SU-DHL-6 (cell line): ENCODE results near the gene ADARB2.

ENCODE experiments used
- H2AFZ ChIP-seq: fragments of 200-600 bp; sonication (generic); 2 replicates; pipeline ENCODE4 v1.6.1; 2014; ENCODE audit warnings: low read depth, mild to moderate bottlenecking, moderate library complexity, mixed read lengths, antibody characterized with exemption, low read length; ENCODE audit not compliant: severe bottlenecking
- H3F3A ChIP-seq: fragments of 200-600 bp; shearing (Covaris generic); 2 replicates; pipeline ENCODE4 v1.6.0; 2016; ENCODE audit warnings: antibody characterized with exemption, mild to moderate bottlenecking; ENCODE audit not compliant: insufficient read depth
- H3K27ac ChIP-seq: fragments of 200-600 bp; sonication (generic); 2 replicates; pipeline ENCODE4 v1.5.1; 2016; ENCODE audit warnings: low read depth, mild to moderate bottlenecking, low read length, moderate library complexity, mixed read lengths
- H3K27me3 ChIP-seq: fragments of 200-600 bp; sonication (generic), shearing (Covaris generic); 2 replicates; pipeline ENCODE4 v1.6.0; 2014; ENCODE audit warnings: mild to moderate bottlenecking, low read length
- H3K36me3 ChIP-seq: fragments of 200-600 bp; sonication (generic); 2 replicates; pipeline ENCODE4 v1.6.1; 2014; ENCODE audit warnings: mild to moderate bottlenecking, low read length, mixed read lengths
- H3K4me2 ChIP-seq: fragments of 300-600, 200-600 bp; shearing (Covaris generic), sonication (generic); 2 replicates; pipeline ENCODE4 v1.6.0; 2014; ENCODE audit warnings: low read length, low read depth, mild to moderate bottlenecking; ENCODE audit not compliant: poor library complexity, severe bottlenecking
- H3K4me3 ChIP-seq: fragments of 200-600 bp; sonication (generic); 2 replicates; pipeline ENCODE4 v1.5.1; 2014; ENCODE audit warnings: antibody characterized with exemption, low read length, mild to moderate bottlenecking, mixed read lengths; ENCODE audit not compliant: insufficient read depth, poor library complexity, severe bottlenecking
- H3K79me2 ChIP-seq: fragments of 200-600 bp; sonication (generic); 2 replicates; pipeline ENCODE4 v1.6.1; 2014; ENCODE audit warnings: mild to moderate bottlenecking, low read length, moderate library complexity; ENCODE audit not compliant: insufficient read depth
- H3K9ac ChIP-seq: fragments of 200-600 bp; sonication (generic); 2 replicates; pipeline ENCODE4 v1.7.0; 2014; ENCODE audit warnings: mild to moderate bottlenecking, low read length
- H3K9me2 ChIP-seq: fragments of 200-600 bp; sonication (generic); replicated peaks from 2 replicates; pipeline ENCODE4 v1.6.1; 2014; ENCODE audit warnings: low read length; ENCODE audit not compliant: insufficient read depth
- H3K9me3 ChIP-seq: fragments of 200-600 bp; sonication (generic); 2 replicates; pipeline ENCODE4 v1.6.1; 2014; ENCODE audit warnings: low read length, mixed read lengths; ENCODE audit not compliant: insufficient read depth
- H4K20me1 ChIP-seq: fragments of 200-600 bp; sonication (generic); 2 replicates; pipeline ENCODE4 v1.6.1; 2014; ENCODE audit warnings: low read depth, mild to moderate bottlenecking, antibody characterized with exemption, low read length, moderate library complexity, mixed read lengths
- CTCF ChIP-seq: fragments of 200-600 bp; sonication (generic); IDR thresholded peaks from one replicate; pipeline ENCODE4 v1.5.1; 2017; ENCODE audit warnings: antibody characterized with exemption, mild to moderate bottlenecking, low read length, moderate library complexity; ENCODE audit not compliant: insufficient read depth, poor library complexity, severe bottlenecking
- EZH2phosphoT487 ChIP-seq: fragments of 200-600 bp; sonication (generic), shearing (Covaris generic); conservative IDR thresholded peaks from 2 replicates; pipeline ENCODE4 v1.6.1; 2018; ENCODE audit warnings: mild to moderate bottlenecking, antibody characterized with exemption, low read length, moderate library complexity, mixed read lengths

ADARB2 gene

GRCh38 chr10:1294748-1295147, 442.6 kb downstream of the ADARB2 start:
- Histone ChIP-seq H3K9me2 (no peaks in the 10 kb centered on the region), H3K9me3 (no peaks in the 10 kb centered on the region), H3K36me3 (no peaks in the 10 kb centered on the region), H2AFZ (no peak overlapping the region), H3K4me2 (no peak overlapping the region), H3K27ac (no peak overlapping the region), H4K20me1 (no peaks in the 10 kb centered on the region), H3K9ac (no peak overlapping the region), H3F3A (no peaks in the 10 kb centered on the region), H3K79me2 (no peaks in the 10 kb centered on the region), H3K27me3 (no peaks in the 10 kb centered on the region), H3K4me3 (no peak overlapping the region)
- TF ChIP-seq EZH2phosphoT487 (no peak), CTCF (no peak)

DNA sequence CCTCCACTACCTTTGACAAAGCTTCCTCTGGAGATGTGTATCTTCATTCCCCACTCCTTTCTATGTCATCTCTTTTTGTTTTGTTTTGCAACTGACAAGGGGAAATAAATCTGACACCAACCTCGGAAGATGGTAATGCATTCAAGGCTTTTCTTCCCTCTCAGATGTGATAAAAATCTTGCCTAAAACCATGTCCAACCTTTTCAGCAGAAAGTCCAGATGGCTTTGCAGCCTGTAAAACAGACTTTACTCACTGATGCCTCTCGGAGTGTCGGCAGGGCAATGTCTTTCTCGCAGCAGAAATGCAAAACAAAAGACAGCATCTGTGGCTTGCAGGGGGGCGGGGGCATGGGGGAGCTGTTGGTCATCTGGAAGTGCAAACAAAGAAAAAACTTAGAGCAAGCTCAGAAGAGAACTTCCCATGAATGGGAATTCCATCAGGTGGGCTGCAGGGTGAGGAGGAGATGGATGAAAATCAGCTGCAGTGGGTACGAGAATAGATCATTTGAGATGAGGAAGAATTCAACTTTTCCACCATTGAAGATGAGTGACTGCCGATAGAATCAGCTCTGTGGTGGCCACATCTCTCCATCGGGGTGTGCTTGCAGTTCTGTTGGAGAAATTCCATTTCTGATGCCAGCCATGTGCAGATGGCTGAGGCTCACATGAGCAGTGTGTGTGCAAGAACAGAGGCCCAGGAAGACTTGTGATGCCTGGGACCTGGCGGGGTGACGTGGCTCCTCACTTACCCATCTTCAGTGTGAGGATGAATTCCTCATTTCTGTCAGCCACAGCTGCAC, 443.5 kb downstream of the ADARB2 start:
- no peak overlapping the region for H3K4me3 ChIP-seq
- no peaks in the 10 kb centered on the region for H3F3A ChIP-seq
- no peaks in the 10 kb centered on the region for H3K27me3 ChIP-seq
- H3K9ac ChIP-seq, result no peak overlapping the region
- no peak overlapping the region for H2AFZ ChIP-seq
- H3K4me2 ChIP-seq, result no peak overlapping the region
- no peaks in the 10 kb centered on the region for H3K9me2 ChIP-seq
- no peaks in the 10 kb centered on the region for H3K79me2 ChIP-seq
- TF ChIP-seq EZH2phosphoT487 (no peak), CTCF (no peak)
- no peaks in the 10 kb centered on the region for H3K36me3 ChIP-seq
- no peaks in the 10 kb centered on the region for H4K20me1 ChIP-seq
- no peak overlapping the region for H3K27ac ChIP-seq
- no peaks in the 10 kb centered on the region for H3K9me3 ChIP-seq

- Histone ChIP-seq H3K79me2 (no peaks in the 10 kb centered on the region), H3K9ac (no peak overlapping the region), H3K27ac (no peak overlapping the region), H3K36me3 (no peaks in the 10 kb centered on the region), H3K4me2 (no peak overlapping the region), H3F3A (no peaks in the 10 kb centered on the region), H4K20me1 (no peaks in the 10 kb centered on the region), H3K4me3 (no peak overlapping the region), H2AFZ (no peak overlapping the region), H3K9me2 (no peaks in the 10 kb centered on the region), H3K27me3 (no peaks in the 10 kb centered on the region), H3K9me3 (no peaks in the 10 kb centered on the region)
- TF ChIP-seq EZH2phosphoT487 (no peak), CTCF (no peak)
Observed at GRCh38 chr10:1293157-1293556, 444.2 kb downstream of the ADARB2 start.
